Suprapubic skin (tissue), 4 donors: Measurements from ENCODE around the gene DNPEP. TPM values are rescaled to one million over a fixed set of nuclear protein-coding genes. Genes with fewer than 3 reads are reported as not detected.

Experiments
- DNase-seq, 2 donors: peaks; one replicate each; pipeline ENCODE4 v3.0.0-alpha.2; 2019; ENCODE audit warnings: low spot score in 2 of 2
- H3K27ac ChIP-seq: fragments of 200-600 bp; sonication (generic); one replicate; pipeline ENCODE4 v1.5.1; 2019
- H3K27me3 ChIP-seq: fragments of 200-600 bp; sonication (generic); one replicate; pipeline ENCODE4 v1.5.1; 2019
- H3K36me3 ChIP-seq: fragments of 200-600 bp; sonication (generic); one replicate; pipeline ENCODE4 v1.5.1; 2019
- H3K4me1 ChIP-seq: fragments of 200-600 bp; sonication (generic); one replicate; pipeline ENCODE4 v1.5.1; 2019
- H3K4me3 ChIP-seq: fragments of 200-600 bp; sonication (generic); one replicate; pipeline ENCODE4 v1.5.1; 2019; ENCODE audit warnings: mild to moderate bottlenecking
- H3K9me3 ChIP-seq: fragments of 200-600 bp; sonication (generic); one replicate; pipeline ENCODE4 v1.5.1; 2019
- EP300 ChIP-seq: sonication (generic); formaldehyde crosslinking; IDR thresholded peaks from one replicate; pipeline ENCODE4 v1.6.1; 2017; ENCODE audit warnings: antibody characterized with exemption
- POLR2A ChIP-seq, 2 donors: fragments of 450-650 bp; IDR thresholded peaks; one replicate each; pipeline ENCODE4 v1.6.1; 2017; ENCODE audit warnings: antibody characterized with exemption in 2 of 2, mild to moderate bottlenecking in 2 of 2, moderate library complexity in 2 of 2
- POLR2AphosphoS5 ChIP-seq, 3 donors: sonication (generic); formaldehyde crosslinking; IDR thresholded peaks; one replicate each; pipeline ENCODE4 v1.6.1; 2017; ENCODE audit warnings: antibody characterized with exemption in 3 of 3
- WGBS: methylation state at CpG from one replicate; pipeline ENCODE4 v1.1.5; 2018; 5-methylcytosine and 5-hydroxymethylcytosine counted together
- total RNA-seq, 4 donors: library from RNA; depleted of rRNA; stranded (reverse); fragments of >200 nt; gene quantifications; one replicate each; pipeline ENCODE4 v1.1.0, GENCODE V29; 2016
- TF ChIP-seq, protein P1 (sequence below), 2 donors: fragments of 200-600 bp in 1 of 2; fragments of 450-650 bp in 1 of 2; sonication (generic) in 1 of 2; IDR thresholded peaks; one replicate each; pipeline ENCODE4 v1.5.1; 2016 to 2019; ENCODE audit warnings: antibody characterized with exemption in 2 of 2, mild to moderate bottlenecking in 1 of 2, moderate library complexity in 1 of 2

Gene DNPEP
- total RNA-seq, 4 donors from 2014 or later = 66.6 to 104 (median 70.5) TPM

DNA sequence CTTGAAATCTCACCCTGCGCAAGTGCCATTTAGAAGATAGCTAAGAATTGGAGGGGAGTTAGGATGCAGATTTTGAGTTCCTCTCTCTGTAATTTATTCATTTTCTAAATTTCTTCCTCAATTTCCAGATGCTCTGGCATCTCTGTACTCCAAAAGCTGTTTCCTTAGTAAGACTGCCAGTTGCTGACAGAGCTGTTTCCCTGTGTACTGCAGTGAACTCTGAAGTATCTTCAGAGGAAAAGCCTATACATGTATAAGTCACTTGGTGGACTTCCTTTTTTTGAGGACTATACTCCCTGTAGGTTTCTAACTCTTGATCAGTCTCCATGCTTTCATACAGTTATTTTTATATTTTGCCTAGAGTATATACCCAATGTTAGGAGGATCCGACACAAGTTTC is 53.6 kb downstream of the DNPEP start:
- peaks cover 65% of the 10 kb centered on the region for H3K27me3 ChIP-seq

DNA sequence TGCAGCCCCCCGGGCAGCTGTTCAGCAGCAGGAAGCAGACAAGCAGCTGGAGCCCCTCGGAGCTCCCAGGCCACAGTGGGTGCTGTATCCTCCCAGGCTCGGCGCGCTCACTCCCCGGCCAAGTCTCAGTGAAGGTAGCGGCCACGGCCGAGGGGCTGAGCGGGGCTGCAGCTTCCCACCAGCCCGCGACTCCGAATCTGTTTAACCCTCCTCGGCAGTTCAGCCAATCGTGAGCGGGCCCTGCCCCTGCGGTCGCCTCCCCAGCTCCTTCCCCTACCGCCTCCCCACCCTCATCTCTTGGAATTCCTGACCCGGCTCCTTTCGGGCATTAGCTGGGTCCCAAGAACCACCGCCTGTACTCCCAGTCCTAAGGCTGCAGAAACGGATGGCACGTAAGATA is 55.2 kb downstream of the DNPEP start, which contains the start of gene RESP18:
Gene RESP18 (minus strand): TSS at position 203 of the 400 bp plus-strand sequence.
- no peaks in the 10 kb centered on the region for H3K9me3 ChIP-seq

More for the DNA sequence above, 53.6 kb downstream of the DNPEP start:
- Histone ChIP-seq H3K36me3 (no peaks in the 10 kb centered on the region), H3K9me3 (no peaks in the 10 kb centered on the region), H3K27ac (no peak overlapping the region), H3K4me3 (no peak overlapping the region), H3K4me1 (no peaks in the 10 kb centered on the region)
- TF ChIP-seq, protein P1, sequence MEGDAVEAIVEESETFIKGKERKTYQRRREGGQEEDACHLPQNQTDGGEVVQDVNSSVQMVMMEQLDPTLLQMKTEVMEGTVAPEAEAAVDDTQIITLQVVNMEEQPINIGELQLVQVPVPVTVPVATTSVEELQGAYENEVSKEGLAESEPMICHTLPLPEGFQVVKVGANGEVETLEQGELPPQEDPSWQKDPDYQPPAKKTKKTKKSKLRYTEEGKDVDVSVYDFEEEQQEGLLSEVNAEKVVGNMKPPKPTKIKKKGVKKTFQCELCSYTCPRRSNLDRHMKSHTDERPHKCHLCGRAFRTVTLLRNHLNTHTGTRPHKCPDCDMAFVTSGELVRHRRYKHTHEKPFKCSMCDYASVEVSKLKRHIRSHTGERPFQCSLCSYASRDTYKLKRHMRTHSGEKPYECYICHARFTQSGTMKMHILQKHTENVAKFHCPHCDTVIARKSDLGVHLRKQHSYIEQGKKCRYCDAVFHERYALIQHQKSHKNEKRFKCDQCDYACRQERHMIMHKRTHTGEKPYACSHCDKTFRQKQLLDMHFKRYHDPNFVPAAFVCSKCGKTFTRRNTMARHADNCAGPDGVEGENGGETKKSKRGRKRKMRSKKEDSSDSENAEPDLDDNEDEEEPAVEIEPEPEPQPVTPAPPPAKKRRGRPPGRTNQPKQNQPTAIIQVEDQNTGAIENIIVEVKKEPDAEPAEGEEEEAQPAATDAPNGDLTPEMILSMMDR (IDR thresholded peaks at IDR 0.05) = no peak
- TF ChIP-seq EP300 = no peak
- no peak for TF ChIP-seq POLR2A (IDR thresholded peaks at IDR 0.05)
- TF ChIP-seq POLR2AphosphoS5 (IDR thresholded peaks at IDR 0.05) = no peak
- no peak for DNase-seq
- 94% methylated on average over 2 of the region's 2 CpGs for WGBS

DNA sequence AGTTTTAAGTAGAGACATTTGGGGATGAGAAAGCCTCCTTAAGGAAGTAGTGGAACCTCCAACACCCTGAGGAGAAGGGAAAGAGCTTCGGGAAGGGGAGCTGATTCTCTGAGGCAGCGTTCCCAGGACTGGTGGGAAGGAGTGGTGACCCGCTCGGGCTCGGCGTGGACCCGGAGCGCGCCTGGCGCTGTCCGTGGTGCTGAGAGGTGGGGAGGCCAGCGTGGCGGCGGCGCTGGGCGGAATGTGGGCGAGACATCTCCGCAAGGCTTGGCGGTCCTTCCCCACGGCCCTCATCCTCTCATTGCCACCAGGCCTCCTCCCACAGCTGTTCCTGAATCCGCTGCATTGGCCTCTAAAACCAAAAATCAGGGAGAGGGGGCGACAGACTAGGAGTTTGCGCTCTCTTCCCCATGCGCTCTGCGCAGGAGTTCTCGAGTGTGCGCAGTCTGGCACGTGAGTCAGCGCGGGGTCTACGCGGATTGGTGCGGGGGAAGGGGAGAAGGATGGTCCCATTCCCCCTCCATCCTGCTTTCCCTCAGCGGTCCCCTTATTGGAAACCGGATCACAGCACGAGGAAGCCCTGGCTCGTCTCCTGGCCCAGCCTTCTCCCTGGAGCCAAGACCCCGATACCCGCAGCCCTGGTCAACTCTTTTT is 56.0 kb downstream of the DNPEP start:
- Histone ChIP-seq H3K36me3 (no peaks in the 10 kb centered on the region), H3K27me3 (peaks cover 77% of the 10 kb centered on the region), H3K4me3 (no peak overlapping the region), H3K9me3 (no peaks in the 10 kb centered on the region), H3K4me1 (no peaks in the 10 kb centered on the region), H3K27ac (no peak overlapping the region)
- TF ChIP-seq, protein P1 (IDR thresholded peaks at IDR 0.05) = no peak
- TF ChIP-seq EP300 (no peak), POLR2A (IDR thresholded peaks at IDR 0.05) (no peak), POLR2AphosphoS5 (IDR thresholded peaks at IDR 0.05) (no peak)
- no peak for DNase-seq
- 14% methylated on average over 39 of the region's 39 CpGs for WGBS

More for the DNA sequence above, 55.2 kb downstream of the DNPEP start, which contains the start of gene RESP18:
- WGBS = 7% methylated on average over 24 of the region's 24 CpGs
- DNase-seq = no peak
- Histone ChIP-seq H3K4me3 (no peak within 1 kb of the TSS), H3K36me3 (no peaks in the 10 kb centered on the region), H3K27ac (no peak within 1 kb of the TSS), H3K4me1 (no peaks in the 10 kb centered on the region), H3K27me3 (peaks cover 76% of the 10 kb centered on the region)
- TF ChIP-seq EP300 (no peak), POLR2A (IDR thresholded peaks at IDR 0.05) (no peak), POLR2AphosphoS5 (IDR thresholded peaks at IDR 0.05) (no peak)
- TF ChIP-seq, protein P1 (IDR thresholded peaks at IDR 0.05) = no peak

DNA sequence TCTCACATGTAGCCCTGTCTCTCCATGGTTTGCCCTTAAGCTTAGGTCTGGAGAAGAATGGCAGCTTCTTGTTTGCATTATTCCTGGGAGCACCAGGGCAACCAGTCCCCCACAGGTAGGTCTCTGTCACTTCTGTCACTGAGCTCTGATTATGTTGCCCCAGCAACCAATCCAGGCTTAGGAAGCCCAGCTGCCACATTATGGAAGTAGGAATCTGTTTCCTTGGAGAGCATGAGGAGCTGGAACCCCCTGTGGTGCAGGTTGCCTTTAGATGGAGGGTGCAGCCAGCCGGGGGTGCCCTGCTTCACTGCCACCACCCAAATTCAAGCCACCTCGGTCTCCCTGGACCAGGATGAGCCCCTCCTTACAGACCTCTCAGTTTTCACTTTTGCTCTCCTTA is 60.0 kb downstream of the DNPEP start:
- Histone ChIP-seq H3K9me3 (no peaks in the 10 kb centered on the region), H3K4me1 (no peaks in the 10 kb centered on the region), H3K4me3 (no peak overlapping the region), H3K27me3 (peaks cover 75% of the 10 kb centered on the region), H3K36me3 (no peaks in the 10 kb centered on the region), H3K27ac (no peak overlapping the region)
- DNase-seq = no peak
- 50% methylated on average over 2 of the region's 2 CpGs for WGBS
- TF ChIP-seq POLR2A (IDR thresholded peaks at IDR 0.05) (no peak), EP300 (no peak), POLR2AphosphoS5 (IDR thresholded peaks at IDR 0.05) (no peak)
- TF ChIP-seq, protein P1 (IDR thresholded peaks at IDR 0.05) = no peak

DNA sequence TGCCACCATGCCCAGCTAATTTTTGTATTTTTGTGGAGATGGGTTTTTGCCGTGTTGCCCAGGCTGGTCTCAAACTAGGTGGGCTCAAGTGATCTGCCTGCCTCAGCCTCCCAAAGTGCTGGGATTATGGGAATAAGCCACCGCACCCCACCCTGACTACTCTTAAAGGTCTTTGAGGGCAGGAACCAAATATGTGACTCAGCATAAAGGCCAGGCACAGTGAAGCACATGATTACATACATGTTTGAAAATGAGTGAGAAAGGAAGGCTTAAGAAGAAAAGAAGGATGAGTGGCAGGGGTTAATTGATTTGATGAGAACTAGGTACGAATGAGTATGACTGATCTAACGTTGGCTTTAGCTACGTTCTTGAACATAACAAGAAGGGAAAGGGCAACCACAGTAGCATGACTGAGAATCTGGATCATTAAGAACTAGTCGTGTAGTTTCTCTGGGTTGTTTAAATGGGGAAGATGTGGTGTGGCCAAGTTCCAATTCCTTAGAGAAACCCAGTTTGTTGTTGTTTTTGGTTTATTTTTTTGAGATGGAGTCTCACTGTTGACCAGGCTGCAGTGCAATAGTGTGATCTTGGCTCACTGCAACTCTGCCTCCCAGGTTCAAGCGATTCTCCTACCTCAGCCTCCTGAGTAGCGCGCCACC is 61.9 kb downstream of the DNPEP start:
- Histone ChIP-seq H3K36me3 (no peaks in the 10 kb centered on the region), H3K27ac (no peak overlapping the region), H3K27me3 (peaks cover 67% of the 10 kb centered on the region), H3K4me1 (no peaks in the 10 kb centered on the region), H3K4me3 (no peak overlapping the region), H3K9me3 (no peaks in the 10 kb centered on the region)
- DNase-seq = no peak
- TF ChIP-seq POLR2A (IDR thresholded peaks at IDR 0.05) = no peak
- TF ChIP-seq, protein P1 (IDR thresholded peaks at IDR 0.05) = no peak
- no peak for TF ChIP-seq POLR2AphosphoS5 (IDR thresholded peaks at IDR 0.05)
- TF ChIP-seq EP300 = no peak
- 73% methylated on average over 9 of the region's 9 CpGs for WGBS
